KBM-7 (cell line): Measurements from ENCODE around the gene FGGY.
"Not testable (repeated sequence)": the region's sequence is repeated elsewhere in the genome, so short reads cannot be mapped to it uniquely, and the experiment has no call there.

Source experiments
- DNase-seq: peaks from one replicate; pipeline ENCODE4 v3.0.0-alpha.2; 2015
- in situ Hi-C: fragments of 300-500 bp; cut with MboI; formaldehyde crosslinking; loops from 2 replicates; pipeline ENCODE4 v1.14.3; 2020; ENCODE audit warnings: low sequenced_read_pairs, low pct_unique_long_range_greater_than_20kb, mixed read lengths

Gene FGGY

DNA sequence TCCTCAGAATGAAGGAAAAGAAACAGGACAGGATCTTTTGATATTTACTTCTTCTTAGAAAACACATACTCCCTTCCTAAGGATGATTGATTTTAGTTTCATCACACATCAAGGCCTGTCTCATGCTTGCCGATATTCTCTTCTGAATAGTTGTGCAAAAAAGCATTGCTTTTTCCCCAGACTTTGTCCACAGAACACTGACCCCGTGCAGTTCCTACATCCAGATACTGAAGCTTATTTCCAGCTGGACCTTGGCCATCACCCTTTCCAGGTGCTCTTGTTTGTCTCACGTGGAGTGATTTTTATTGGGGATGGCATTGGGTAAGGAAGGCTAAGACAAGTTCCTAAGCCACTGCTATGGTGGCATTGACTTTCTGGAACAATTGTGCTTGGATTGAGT lies 320.5 kb downstream of the FGGY start:
- DNase-seq, result no peak
- in situ Hi-C loops, result no loop called here

DNA sequence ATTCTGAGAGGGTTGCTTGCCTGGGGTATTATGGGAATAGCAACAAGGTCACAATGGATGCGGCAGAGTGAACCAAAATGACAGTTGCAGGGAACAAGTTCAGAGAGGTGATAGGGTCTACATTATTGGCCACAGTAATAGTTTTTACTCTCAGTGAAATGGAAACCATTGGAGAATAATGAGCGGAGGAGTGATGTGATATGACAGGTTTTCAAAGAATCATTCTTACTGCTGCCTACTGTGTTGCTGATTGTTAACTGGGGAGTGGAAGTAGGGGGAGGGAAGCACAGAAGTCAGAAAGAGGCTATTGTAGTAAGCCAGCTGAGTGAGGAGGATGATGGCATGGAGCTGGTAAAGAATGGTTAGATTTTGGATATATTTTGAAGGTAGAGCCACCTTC lies 322.7 kb downstream of the FGGY start:
- in situ Hi-C loops, result no loop called here

DNA sequence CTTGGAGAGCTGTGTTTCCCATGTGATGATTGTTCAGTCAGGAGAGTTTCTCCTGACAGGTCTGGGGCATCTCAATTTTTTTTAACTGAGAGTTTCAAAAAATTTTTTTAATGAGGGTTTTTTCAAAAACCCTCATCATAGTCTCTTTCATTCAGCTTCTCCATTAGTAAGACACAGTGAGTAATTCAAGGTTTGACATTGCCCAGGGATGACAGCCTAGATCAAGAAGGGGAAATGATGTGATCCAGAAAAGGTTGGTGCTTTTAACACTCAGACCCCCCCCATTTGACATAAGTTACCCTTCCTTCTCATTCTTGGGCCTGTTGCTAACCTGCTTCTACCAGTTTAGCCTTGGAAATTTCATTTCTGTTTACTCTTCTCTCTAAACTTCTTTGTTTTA lies 328.5 kb downstream of the FGGY start:
- in situ Hi-C loops, result no loop called here
- DNase-seq, result no peak

More for the DNA sequence above, 322.7 kb downstream of the FGGY start:
- DNase-seq, result no peak

DNA sequence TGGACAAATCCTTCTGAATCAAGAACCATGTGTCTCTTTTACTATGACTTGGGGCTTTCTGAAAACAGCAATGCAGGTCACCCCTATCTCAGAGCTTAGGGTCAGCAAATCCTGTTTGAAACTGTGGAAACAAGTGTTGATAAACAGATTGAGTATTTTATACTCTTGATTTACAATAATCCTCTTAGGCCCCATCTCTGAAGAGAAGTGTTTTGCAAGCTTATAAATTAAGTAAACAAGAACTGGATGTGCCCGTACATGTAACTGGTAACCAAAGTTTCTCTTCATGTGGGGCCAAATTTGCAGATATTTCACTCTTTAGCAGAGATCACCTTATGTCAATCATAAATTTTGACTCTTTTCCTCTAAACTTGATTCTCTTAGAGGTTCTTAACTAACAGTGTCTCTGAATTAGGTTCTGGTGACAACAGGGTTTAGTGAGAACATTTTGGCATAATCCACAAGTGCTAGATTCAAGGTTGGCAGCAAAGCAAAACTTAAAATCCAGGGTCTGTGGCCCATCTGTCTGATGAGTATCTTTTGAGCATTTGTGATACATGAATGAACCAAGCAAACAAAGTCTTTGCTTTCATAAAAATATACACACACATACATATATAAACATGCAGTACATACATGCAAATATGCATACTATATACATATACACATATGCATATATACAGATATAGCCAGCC lies 334.8 kb downstream of the FGGY start:
- DNase-seq, result no peak
- in situ Hi-C loops, result no loop called here

DNA sequence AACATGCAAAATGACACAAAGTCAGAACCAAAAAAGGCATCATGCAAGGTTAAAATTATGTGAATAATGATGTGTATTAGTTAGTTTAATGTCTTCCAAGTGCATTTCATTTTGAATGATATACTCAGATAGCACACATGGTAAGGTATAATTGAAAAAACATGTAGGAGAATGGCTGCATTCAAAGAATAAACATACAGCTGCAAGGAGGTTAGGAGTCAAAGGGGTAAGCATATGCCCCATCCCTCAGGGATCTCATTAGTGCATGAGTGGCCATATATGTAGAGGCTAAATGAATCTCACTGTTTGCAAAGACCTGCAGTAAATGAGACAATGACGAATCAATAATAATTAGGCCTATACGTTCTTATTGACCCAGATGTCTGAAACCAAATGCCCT lies 338.2 kb downstream of the FGGY start:
- DNase-seq, result no peak
- in situ Hi-C loops, result no loop called here

DNA sequence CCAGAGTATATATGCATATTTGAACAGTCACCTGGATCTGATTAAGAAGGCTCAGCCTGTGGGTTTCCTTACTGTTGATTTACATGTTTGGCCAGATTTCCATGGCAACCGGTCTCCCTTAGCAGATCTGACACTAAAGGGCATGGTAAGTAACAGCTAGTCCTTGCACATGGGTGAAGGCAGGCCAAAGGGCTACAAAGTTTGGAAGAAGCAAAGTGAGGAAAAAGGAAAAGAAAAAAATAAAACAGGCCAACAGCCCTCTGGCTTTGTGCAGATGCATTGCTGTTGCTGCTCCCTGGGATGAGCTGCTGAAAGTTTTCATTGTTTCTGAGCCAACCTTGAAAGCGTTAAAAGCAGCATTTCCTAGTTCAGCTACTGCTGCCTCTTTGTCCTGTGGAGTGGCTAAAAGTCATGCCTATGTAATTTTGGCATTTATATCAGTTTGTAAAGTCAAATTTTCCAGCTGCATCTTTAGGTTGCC lies 341.4 kb downstream of the FGGY start:
- no peak for DNase-seq

DNA sequence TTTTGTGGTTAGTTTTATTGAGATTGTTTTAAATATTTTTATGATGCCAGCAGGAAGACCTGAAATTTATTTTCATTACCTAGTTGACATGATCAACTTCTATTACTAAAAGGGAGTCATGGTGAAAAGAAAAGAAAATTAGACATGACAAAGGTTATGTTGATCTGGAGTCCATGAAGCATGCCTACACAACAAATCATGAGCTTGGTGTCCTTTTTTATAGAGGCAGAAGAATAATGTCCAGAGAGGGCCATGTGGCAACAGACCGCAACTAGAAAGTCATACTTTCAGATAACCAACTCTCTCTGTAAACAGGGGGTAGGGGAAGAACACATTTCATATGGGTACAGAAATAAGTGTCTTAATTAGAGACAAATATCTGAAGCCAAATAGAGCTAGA lies 342.4 kb downstream of the FGGY start:
- in situ Hi-C loops, result no loop called here
- no peak for DNase-seq

More for the DNA sequence above, 341.4 kb downstream of the FGGY start:
- in situ Hi-C loops, result no loop called here

DNA sequence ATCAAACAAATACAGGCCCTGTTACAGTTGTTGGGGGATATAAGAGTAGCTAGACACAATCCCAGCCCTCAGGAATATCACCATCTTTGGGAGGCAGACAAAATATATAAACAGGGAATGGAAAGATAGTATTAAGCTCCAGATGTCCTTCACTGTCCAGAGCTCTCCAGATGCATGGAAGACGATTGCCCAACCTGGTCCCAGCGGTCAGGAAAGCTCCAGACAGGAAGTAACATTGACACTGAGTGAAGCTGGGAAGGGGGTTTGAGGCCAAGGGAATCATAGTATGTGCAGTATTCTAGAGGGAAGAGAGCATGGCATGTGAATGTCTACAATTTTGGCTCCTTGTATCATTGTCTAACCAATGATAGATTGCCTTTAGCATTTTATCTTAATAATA lies 344.0 kb downstream of the FGGY start:
- in situ Hi-C loops, result no loop called here
- DNase-seq, result no peak

DNA sequence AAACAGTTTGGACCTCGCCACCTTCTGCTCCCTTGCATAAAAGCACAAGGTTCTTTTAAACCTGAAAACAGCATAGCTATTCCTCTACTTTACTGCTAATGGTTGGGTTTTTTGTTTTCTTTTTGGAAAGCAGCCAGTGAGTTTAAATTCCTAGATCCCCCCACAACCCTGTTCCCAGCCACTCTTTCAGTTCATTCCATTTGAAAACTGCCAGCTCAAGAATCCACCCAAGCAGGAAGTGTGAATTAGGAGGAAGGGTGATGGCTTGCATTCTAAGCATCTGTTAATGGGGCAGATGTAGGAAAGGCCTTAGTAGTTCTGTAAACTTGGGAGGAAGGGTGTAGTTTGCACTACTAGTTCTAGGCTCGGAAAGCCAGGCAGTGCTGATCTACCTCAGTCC lies 344.9 kb downstream of the FGGY start:
- in situ Hi-C loops, result no loop called here
- DNase-seq, result no peak

DNA sequence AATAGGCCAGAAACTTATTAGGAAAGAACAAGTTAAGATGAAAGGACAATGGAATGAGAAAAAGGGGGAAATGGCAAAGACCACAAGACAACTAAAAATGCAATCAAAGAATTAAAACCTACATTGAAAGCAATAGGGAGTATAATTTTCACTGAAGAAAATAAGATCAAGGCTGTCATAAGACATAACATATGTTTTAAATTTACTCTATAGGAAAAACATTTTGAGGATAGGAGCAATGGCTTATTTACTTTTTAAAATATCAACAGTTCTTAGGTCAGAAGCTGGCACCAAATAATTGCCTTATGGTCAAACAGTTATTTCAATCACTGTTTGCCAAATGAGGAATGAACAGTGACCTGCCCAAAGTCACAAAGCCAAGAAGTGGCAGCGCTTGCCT lies 346.6 kb downstream of the FGGY start:
- no peak for DNase-seq
- in situ Hi-C loops, result no loop called here

DNA sequence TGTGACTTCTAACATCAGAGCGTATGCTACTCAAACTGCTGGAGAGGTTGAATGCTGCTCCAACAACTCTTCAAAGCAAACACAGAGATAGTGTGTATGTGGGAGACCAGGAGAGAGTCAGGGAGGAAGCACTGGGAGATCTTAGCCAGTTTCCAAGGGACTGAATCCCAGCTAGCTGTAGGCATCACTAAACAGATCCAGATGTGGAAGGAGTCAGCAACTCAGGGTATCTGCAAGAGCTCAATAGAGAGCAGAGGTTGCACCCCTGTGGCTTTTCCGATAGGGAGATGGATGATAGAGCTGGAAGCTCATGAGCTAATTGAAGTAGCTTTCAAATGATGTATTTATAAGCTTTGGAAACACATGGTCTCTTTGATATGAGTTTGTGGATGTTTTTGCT lies 349.0 kb downstream of the FGGY start:
- no peak for DNase-seq
- in situ Hi-C loops, result no loop called here

DNA sequence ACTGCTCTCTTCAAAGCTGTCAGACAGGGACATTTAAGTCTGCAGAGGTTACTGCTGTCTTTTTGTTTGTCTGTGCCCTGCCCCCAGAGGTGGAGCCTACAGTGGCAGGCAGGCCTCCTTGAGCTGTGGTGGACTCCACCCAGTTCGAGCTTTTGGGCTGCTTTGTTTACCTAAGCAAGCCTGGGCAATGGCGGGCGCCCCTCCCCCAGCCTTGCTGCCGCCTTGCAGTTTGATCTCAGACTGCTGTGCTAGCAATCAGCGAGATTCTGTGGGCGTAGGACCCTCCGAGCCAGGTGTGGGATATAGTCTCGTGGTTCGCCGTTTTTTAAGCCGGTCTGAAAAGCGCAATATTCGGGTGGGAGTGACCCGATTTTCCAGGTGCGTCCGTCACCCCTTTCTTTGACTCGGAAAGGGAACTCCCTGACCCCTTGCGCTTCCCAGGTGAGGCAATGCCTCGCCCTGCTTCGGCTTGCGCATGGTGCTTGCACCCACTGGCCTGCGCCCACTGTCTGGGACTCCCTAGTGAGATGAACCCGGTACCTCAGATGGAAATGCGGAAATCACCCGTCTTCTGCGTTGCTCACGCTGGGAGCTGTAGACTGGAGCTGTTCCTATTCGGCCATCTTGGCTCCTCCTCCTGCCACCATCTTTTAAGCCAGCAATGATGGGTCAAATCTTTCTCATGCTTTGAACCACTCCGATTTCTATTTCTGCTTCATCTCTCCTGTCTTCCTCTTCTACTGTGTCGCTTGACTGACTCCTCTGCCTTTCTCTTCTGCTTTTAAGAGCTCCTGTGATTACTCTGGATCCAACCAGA lies 356.5 kb downstream of the FGGY start:
- DNase-seq, in situ Hi-C loops: not testable (repeated sequence)

DNA sequence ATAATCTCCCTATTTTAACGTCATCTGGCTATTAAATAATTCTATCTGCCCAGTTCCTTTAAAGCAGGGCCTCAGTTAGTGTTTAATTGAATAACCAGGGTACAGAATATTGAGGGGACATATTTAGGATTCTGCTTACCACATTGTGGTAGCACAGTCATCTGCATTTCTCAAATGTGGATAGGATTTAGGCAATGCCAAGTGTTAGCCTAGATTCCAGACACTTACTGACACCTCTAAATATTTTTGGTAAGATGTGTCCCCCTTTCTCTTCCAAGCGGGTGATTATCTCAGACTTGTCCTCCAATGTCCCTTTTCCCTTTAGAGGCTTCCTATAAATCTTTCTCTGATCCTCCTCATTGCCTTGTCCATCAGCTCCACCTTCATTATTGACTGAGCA lies 357.1 kb downstream of the FGGY start:
- DNase-seq, result no peak
- in situ Hi-C loops, result no loop called here

DNA sequence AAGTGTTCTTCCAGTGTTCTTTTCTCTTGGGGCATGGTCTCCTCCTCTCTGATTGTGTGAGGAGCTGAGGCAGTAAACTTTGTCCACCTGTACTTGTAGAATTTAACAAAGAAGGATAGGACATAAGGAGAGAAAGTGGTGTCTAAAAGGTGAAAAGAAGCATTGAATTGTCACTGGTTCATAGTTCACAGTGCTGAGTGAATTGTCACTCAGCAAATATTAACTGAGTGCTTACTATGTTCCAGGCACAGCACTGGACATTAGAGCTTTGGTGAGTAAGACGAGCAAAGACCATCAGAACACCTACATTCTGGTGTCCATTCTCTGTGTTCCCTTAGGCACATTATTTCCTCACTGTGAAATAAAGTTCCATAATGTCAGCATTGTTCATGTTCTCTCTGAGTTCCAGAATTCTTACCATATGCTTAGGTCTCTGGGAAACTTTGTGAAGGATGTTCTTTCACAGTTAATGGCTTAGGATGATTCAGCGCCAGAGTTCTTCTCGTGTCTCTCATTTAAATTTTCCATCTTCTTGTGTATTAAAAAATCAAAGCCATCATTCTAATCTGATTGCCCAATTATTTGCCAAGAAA lies 361.1 kb downstream of the FGGY start:
- no peak for DNase-seq
- in situ Hi-C loops, result no loop called here

DNA sequence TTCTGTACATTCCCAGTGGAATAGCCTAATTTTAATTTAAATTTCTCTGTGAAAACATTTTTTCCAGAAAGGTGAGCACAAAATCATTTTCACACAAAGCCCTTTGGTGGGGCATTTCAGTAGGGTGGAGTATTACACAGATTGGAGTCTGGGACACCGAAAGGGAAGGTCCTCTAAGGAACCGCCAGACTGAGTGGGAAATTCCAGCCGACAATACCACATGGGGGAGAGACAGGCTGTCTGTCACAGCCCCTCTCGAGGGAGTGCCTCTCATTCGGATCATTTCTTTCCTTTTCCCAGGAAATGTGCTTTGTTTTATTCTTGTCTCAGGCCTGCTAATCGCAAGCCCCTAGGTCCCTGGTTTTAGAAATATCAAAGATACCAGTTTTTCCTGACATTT lies 367.3 kb downstream of the FGGY start:
- in situ Hi-C loops, result no loop called here
- DNase-seq, result no peak

DNA sequence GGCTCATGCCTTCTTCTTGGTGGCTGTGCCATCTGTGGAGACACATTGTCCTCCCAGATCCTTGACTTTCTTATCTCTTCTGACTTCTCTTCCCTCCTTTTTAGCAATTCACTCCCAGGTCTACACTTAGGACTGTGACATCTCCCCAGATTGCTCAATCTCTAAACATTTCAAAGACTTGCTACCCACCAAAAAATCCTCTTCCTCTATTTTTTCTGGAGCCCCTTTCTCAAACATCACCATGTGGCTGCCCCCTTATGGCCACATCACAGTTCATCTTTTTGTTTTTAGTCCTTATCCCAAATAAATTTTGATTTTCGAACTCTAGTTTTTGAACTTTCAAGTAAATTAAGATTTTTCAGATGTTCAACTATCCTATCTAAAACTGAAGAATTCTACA lies 369.2 kb downstream of the FGGY start:
- peak; percentile 58 for DNase-seq
- in situ Hi-C loops, result no loop called here

DNA sequence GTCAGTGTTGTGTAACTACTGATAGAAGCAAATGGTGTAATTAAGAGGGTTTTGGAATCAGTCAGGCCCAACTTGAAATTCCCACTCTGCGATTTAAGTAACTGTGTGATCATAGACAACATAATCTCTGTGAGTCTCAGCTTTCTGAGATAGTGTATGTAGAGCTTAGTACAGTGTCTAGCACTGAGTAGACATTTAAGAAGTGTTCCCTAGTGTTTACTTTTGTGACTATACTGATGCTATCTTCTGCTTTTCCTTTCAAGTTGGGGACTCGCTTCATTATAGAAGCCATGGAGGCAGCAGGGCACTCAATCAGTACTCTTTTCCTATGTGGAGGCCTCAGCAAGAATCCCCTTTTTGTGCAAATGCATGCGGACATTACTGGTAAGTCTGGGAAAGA lies 370.1 kb downstream of the FGGY start:
- DNase-seq, result no peak
- in situ Hi-C loops, result no loop called here

DNA sequence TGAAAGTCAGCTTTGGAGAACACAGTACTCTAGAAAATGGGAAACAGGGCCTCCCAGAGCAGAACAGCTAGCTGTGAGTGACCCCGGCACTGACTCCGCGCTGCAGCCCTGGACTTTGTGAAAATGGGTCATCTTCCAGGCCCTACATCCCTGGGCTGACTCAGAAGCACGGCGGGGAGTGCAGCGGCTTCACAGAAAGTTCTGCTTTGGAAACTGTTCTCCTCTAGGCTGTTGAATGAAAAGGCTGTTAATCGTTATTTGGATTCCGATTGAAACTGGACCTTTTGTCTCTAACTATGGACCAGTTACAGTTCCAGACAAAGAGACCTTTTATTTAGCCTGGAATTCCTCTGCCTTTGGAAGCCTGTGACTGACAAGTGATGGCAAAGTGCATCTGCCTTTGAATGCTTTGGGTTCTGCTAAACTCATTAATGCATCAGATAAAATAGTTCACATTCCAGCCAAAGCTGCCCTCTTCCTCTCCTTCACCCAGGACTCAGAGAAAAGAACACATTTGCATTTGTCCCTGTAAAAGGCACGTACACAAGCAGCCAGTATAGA lies 372.9 kb downstream of the FGGY start:
- DNase-seq, result no peak
- in situ Hi-C loops, result no loop called here

DNA sequence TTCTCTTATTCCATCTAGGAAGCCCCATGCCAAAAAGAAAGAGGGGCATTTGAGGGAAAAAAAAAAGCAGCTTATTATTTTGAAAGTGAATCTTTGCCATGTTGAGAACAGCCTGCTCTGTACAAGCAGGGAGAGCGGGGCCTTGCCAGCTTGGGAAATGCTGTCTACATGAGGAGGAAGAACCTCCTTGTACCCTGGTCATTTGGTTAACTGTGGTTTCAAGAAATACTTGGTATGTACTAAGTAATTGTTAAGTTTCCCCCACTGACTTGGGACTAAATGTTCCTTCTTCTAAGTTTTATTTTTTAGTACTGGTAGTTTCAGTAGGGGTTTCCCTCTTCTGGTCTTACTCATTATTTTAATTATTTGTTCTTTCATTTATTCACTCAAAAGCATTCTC lies 373.8 kb downstream of the FGGY start:
- no peak for DNase-seq
- in situ Hi-C loops, result no loop called here
